HCT116 (cell line): Measurements from ENCODE around the gene TIMM29. TPM values are rescaled to one million over a fixed set of nuclear protein-coding genes. Genes with fewer than 3 reads are reported as not detected.

Source experiments
- ATAC-seq: fragments of 200-7000 bp; cut with Tn5 transposase; 2 replicates; pipeline ENCODE4 v1.9.1; 2020; ENCODE audit warnings: mild to moderate bottlenecking, moderate library complexity
- BruUV-seq: library from RNA; stranded (reverse); fragments of 400-500 nt; replicated peaks from 2 replicates; lab custom pipeline; 2021; lab: Mats Ljungman, UMichigan
- CTCF ChIA-PET: fragments of 300-600 bp; sonication (Branson Sonifier 250); formaldehyde crosslinking; loops from one replicate; lab custom pipeline; 2021; ENCODE audit warnings: antibody characterized with exemption; lab: Charles Lee
- POLR2A ChIA-PET: fragments of 300-600, 350-600 bp; sonication (Branson Sonifier 250); formaldehyde crosslinking; loops from one replicate; lab custom pipeline; 2021; ENCODE audit warnings: antibody characterized with exemption; lab: Charles Lee
- RAD21 ChIA-PET, 2 experiments: fragments of 300-600 bp; sonication (Branson Sonifier 250); formaldehyde crosslinking; loops; one replicate each; lab custom pipeline; 2023; ENCODE audit warnings: low total read pairs in 2 of 2; ENCODE audit not compliant: uncharacterized antibody in 2 of 2, unreplicated experiment in 2 of 2, low non-redundant PET in 1 of 2; lab: Charles Lee
- DNase-seq: peaks from one replicate; pipeline ENCODE4 v3.0.0-alpha.2; 2010; ENCODE audit warnings: low read depth, low spot score
- H2AFZ ChIP-seq: fragments of 200-600 bp; shearing (Covaris generic), sonication (generic); 2 replicates; pipeline ENCODE4 v1.6.1; 2017; ENCODE audit warnings: low read depth, mixed run types, mixed read lengths, antibody characterized with exemption, low read length; ENCODE audit not compliant: poor library complexity, severe bottlenecking
- H3K27ac ChIP-seq: 2 replicates; pipeline ENCODE4 v1.5.1; 2012; ENCODE audit warnings: low read depth, low read length
- H3K27me3 ChIP-seq: fragments of 200-600 bp; sonication (generic); 2 replicates; pipeline ENCODE4 v1.6.1; 2016; ENCODE audit warnings: mixed run types, low read length, mixed read lengths; ENCODE audit not compliant: insufficient read depth
- H3K36me3 ChIP-seq, 2 experiments: fragments of 200-500 bp in 1 of 2; fragments of 200-600 bp in 1 of 2; sonication (Bioruptor generic) in 1 of 2; sonication (generic) in 1 of 2; 2 replicates each; pipeline versions ENCODE4 v1.5.1 to v1.6.1; 2014 to 2016; ENCODE audit warnings: low read length in 2 of 2, inconsistent platforms in 1 of 2, mixed read lengths in 1 of 2, mixed run types in 1 of 2; ENCODE audit not compliant: insufficient read depth in 2 of 2, control insufficient read depth in 1 of 2
- H3K4me1 ChIP-seq, 2 experiments: fragments of 200-600 bp in 1 of 2; sonication (generic) in 1 of 2; 2 replicates each; pipeline versions ENCODE4 v1.5.1 to v1.6.1; 2012 to 2017; ENCODE audit warnings: low read length in 2 of 2, inconsistent platforms in 1 of 2, mild to moderate bottlenecking in 1 of 2, mixed read lengths in 1 of 2, mixed run types in 1 of 2, moderate library complexity in 1 of 2; ENCODE audit not compliant: insufficient read depth in 2 of 2, control insufficient read depth in 1 of 2
- H3K4me2 ChIP-seq: fragments of 200-600 bp; sonication (generic); 2 replicates; pipeline ENCODE4 v1.6.1; 2017; ENCODE audit warnings: mixed run types, low read length, mixed read lengths
- H3K4me3 ChIP-seq, 2 experiments: fragments of 200-600 bp in 1 of 2; sonication (generic) in 1 of 2; replicated peaks in 1 of 2; 2 replicates each; pipeline ENCODE4 v1.5.1; 2011 to 2016; ENCODE audit warnings: low read length in 2 of 2, control low read depth in 1 of 2, low read depth in 1 of 2, mild to moderate bottlenecking in 1 of 2, mixed read lengths in 1 of 2, mixed run types in 1 of 2
- H3K79me2 ChIP-seq: fragments of 200-600 bp; sonication (generic); 2 replicates; pipeline ENCODE4 v1.6.1; 2017; ENCODE audit warnings: mild to moderate bottlenecking, mixed run types, low read length, moderate library complexity, mixed read lengths; ENCODE audit not compliant: insufficient read depth
- H3K9ac ChIP-seq: fragments of 200-600 bp; sonication (generic); 2 replicates; pipeline ENCODE4 v1.6.1; 2016; ENCODE audit warnings: low read length, mixed read lengths
- H3K9me2 ChIP-seq: fragments of 200-600 bp; sonication (generic), shearing (Covaris generic); 2 replicates; pipeline ENCODE4 v1.6.1; 2017; ENCODE audit warnings: mixed run types, mild to moderate bottlenecking, moderate library complexity; ENCODE audit not compliant: insufficient read depth
- H3K9me3 ChIP-seq, 2 experiments: fragments of 200-500 bp in 1 of 2; fragments of 200-600 bp in 1 of 2; sonication (Bioruptor generic) in 1 of 2; sonication (generic) in 1 of 2; 2 replicates each; pipeline ENCODE4 v1.6.1; 2014 to 2017; ENCODE audit warnings: low read length in 2 of 2, mixed read lengths in 2 of 2, inconsistent platforms in 1 of 2, low read depth in 1 of 2, mild to moderate bottlenecking in 1 of 2, mixed run types in 1 of 2, moderate library complexity in 1 of 2; ENCODE audit not compliant: control insufficient read depth in 1 of 2, insufficient read depth in 1 of 2
- H4K20me1 ChIP-seq: fragments of 200-600 bp; sonication (generic), shearing (Covaris generic); 2 replicates; pipeline ENCODE4 v1.6.1; 2017; ENCODE audit warnings: mixed run types, mild to moderate bottlenecking, moderate library complexity; ENCODE audit not compliant: insufficient read depth
- CBX3 ChIP-seq: IDR thresholded peaks from 2 replicates; pipeline ENCODE4 v1.6.1; 2012; ENCODE audit warnings: low read depth
- EGR1 ChIP-seq: IDR thresholded peaks from 2 replicates; pipeline ENCODE4 v1.6.1; 2012; ENCODE audit warnings: low read depth
- ELF1 ChIP-seq: IDR thresholded peaks from 2 replicates; pipeline ENCODE4 v1.6.1; 2012; ENCODE audit warnings: low read depth, borderline replicate concordance
- EZH2 ChIP-seq: fragments of 200-600 bp; sonication (generic); IDR thresholded peaks from 2 replicates; pipeline ENCODE4 v1.6.1; 2017; ENCODE audit warnings: antibody characterized with exemption, mixed run types
- FOSL1 ChIP-seq: IDR thresholded peaks from 2 replicates; pipeline ENCODE4 v1.6.1; 2012; ENCODE audit warnings: low read depth
- POLR2A ChIP-seq: IDR thresholded peaks from 2 replicates; pipeline ENCODE4 v1.7.0; 2011; ENCODE audit warnings: borderline replicate concordance; ENCODE audit not compliant: insufficient read depth, insufficient read length; ENCODE audit errors: extremely low read depth
- POLR2AphosphoS5 ChIP-seq: IDR thresholded peaks from 2 replicates; pipeline ENCODE4 v1.6.1; 2011; ENCODE audit warnings: mild to moderate bottlenecking, low read depth, low read length, moderate library complexity
- RAD21 ChIP-seq: IDR thresholded peaks from 2 replicates; pipeline ENCODE4 v1.6.1; 2012; ENCODE audit warnings: low read depth, mild to moderate bottlenecking
- SIN3A ChIP-seq: IDR thresholded peaks from 2 replicates; pipeline ENCODE4 v1.6.1; 2012; ENCODE audit warnings: low read depth
- SP1 ChIP-seq: IDR thresholded peaks from 2 replicates; pipeline ENCODE4 v1.6.1; 2012; ENCODE audit warnings: low read depth
- SRF ChIP-seq: IDR thresholded peaks from 2 replicates; pipeline ENCODE4 v1.6.1; 2012; ENCODE audit warnings: low read depth
- TCF7L2 ChIP-seq: IDR thresholded peaks from 2 replicates; pipeline ENCODE4 v1.7.0; 2011; ENCODE audit warnings: borderline replicate concordance, inconsistent platforms; ENCODE audit not compliant: insufficient read depth, insufficient read length; ENCODE audit errors: extremely low read depth
- YY1 ChIP-seq: IDR thresholded peaks from 2 replicates; pipeline ENCODE4 v1.6.1; 2011; ENCODE audit warnings: low read length, low read depth, moderate library complexity, mild to moderate bottlenecking; ENCODE audit not compliant: insufficient replicate concordance; ENCODE audit errors: extremely low read depth
- ZNF274 ChIP-seq: fragments of 200-500 bp; sonication (Bioruptor generic); IDR thresholded peaks from 2 replicates; pipeline ENCODE4 v1.6.1; 2014; ENCODE audit warnings: mild to moderate bottlenecking, low read depth, low read length, inconsistent platforms
- intact Hi-C: fragments of 100-400 bp; cut with micrococcal nuclease; formaldehyde crosslinking; loops from 2 replicates; pipeline ENCODE4 v1.10.0; 2022
- total RNA-seq: library from RNA; stranded (reverse); gene quantifications from one replicate; pipeline ENCODE4 v1.2.1, GENCODE V29; 2021; ENCODE audit not compliant: unreplicated experiment
- TF ChIP-seq, protein P1 (sequence below): IDR thresholded peaks from 2 replicates; pipeline ENCODE4 v1.6.1; 2011; ENCODE audit warnings: mild to moderate bottlenecking, low read length, moderate library complexity; ENCODE audit not compliant: insufficient replicate concordance; ENCODE audit errors: extremely low read depth
- TF ChIP-seq, protein P2 (sequence below): IDR thresholded peaks from 2 replicates; pipeline ENCODE4 v1.6.1; 2012; ENCODE audit warnings: low read depth
- TF ChIP-seq, protein P3 (sequence below), 3 experiments: fragments of 200-600 bp in 1 of 3; sonication (generic) in 1 of 3; IDR thresholded peaks in 2 of 3; conservative IDR thresholded peaks in 1 of 3; 2 replicates each; pipeline ENCODE4 v1.5.1; 2012 to 2017; ENCODE audit warnings: low read depth in 2 of 3, low read length in 2 of 3, antibody characterized with exemption in 1 of 3, borderline replicate concordance in 1 of 3, control low read depth in 1 of 3, mild to moderate bottlenecking in 1 of 3, mixed read lengths in 1 of 3, mixed run types in 1 of 3, moderate library complexity in 1 of 3; ENCODE audit not compliant: insufficient read depth in 1 of 3
- TF ChIP-seq, protein P4 (sequence below): IDR thresholded peaks from 2 replicates; pipeline ENCODE4 v1.6.1; 2012

The TIMM29 gene
- total RNA-seq, 1 experiment from 2014 or later, result 20.3 TPM

DNA sequence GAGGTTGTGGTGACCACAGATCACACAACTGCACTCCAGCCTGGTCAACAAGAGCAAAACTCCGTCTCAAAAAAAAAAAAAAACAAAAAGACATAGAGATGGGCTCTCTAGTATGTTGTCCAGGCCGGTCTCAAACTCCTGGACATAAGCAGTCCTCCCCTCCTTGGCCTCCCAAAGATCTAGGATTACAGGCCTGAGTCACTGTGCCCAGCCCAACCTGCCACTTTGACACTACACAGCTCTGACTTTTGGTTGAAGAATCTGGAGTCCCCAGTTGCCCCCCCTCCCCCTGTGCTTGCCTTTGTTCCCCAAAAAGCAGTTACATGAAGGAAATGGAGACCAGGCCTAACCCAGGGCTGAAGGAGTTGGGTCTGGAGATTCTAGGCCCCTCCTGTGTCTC, 44.3 kb upstream of the TIMM29 start:
- no TSS peak for BruUV-seq
- Histone ChIP-seq H3K4me2 (peak overlapping the region; percentile 54), H3K9me3 (no peaks in the 10 kb centered on the region), H3K79me2 (peaks cover 97% of the 10 kb centered on the region), H3K4me1 (peaks cover 30 to 92% of the 10 kb centered on the region in 2 experiments), H3K4me3 (no peak overlapping the region), H3K36me3 (no peaks in the 10 kb centered on the region), H3K9ac (0 out of 2 replicates have a peak overlapping the region, but pooled peaks have one; percentile 23), H3K27me3 (no peaks in the 10 kb centered on the region), H3K27ac (0 out of 2 replicates have a peak overlapping the region, but pooled peaks have one; percentile 13), H3K9me2 (no peaks in the 10 kb centered on the region), H2AFZ (no peak overlapping the region), H4K20me1 (peaks cover 5% of the 10 kb centered on the region; the same call in 1 of the 2 replicates)
- ChIA-PET RAD21 (no interaction called here), CTCF (no interaction called here), POLR2A (no interaction called here)
- no peak for TF ChIP-seq EZH2
- TF ChIP-seq POLR2AphosphoS5, result no peak
- TF ChIP-seq, protein P1, sequence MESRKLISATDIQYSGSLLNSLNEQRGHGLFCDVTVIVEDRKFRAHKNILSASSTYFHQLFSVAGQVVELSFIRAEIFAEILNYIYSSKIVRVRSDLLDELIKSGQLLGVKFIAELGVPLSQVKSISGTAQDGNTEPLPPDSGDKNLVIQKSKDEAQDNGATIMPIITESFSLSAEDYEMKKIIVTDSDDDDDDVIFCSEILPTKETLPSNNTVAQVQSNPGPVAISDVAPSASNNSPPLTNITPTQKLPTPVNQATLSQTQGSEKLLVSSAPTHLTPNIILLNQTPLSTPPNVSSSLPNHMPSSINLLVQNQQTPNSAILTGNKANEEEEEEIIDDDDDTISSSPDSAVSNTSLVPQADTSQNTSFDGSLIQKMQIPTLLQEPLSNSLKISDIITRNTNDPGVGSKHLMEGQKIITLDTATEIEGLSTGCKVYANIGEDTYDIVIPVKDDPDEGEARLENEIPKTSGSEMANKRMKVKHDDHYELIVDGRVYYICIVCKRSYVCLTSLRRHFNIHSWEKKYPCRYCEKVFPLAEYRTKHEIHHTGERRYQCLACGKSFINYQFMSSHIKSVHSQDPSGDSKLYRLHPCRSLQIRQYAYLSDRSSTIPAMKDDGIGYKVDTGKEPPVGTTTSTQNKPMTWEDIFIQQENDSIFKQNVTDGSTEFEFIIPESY, result no peak
- TF ChIP-seq RAD21, result no peak
- TF ChIP-seq, protein P2, sequence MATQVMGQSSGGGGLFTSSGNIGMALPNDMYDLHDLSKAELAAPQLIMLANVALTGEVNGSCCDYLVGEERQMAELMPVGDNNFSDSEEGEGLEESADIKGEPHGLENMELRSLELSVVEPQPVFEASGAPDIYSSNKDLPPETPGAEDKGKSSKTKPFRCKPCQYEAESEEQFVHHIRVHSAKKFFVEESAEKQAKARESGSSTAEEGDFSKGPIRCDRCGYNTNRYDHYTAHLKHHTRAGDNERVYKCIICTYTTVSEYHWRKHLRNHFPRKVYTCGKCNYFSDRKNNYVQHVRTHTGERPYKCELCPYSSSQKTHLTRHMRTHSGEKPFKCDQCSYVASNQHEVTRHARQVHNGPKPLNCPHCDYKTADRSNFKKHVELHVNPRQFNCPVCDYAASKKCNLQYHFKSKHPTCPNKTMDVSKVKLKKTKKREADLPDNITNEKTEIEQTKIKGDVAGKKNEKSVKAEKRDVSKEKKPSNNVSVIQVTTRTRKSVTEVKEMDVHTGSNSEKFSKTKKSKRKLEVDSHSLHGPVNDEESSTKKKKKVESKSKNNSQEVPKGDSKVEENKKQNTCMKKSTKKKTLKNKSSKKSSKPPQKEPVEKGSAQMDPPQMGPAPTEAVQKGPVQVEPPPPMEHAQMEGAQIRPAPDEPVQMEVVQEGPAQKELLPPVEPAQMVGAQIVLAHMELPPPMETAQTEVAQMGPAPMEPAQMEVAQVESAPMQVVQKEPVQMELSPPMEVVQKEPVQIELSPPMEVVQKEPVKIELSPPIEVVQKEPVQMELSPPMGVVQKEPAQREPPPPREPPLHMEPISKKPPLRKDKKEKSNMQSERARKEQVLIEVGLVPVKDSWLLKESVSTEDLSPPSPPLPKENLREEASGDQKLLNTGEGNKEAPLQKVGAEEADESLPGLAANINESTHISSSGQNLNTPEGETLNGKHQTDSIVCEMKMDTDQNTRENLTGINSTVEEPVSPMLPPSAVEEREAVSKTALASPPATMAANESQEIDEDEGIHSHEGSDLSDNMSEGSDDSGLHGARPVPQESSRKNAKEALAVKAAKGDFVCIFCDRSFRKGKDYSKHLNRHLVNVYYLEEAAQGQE, result no peak
- TF ChIP-seq EGR1, result no peak
- TF ChIP-seq, protein P3, sequence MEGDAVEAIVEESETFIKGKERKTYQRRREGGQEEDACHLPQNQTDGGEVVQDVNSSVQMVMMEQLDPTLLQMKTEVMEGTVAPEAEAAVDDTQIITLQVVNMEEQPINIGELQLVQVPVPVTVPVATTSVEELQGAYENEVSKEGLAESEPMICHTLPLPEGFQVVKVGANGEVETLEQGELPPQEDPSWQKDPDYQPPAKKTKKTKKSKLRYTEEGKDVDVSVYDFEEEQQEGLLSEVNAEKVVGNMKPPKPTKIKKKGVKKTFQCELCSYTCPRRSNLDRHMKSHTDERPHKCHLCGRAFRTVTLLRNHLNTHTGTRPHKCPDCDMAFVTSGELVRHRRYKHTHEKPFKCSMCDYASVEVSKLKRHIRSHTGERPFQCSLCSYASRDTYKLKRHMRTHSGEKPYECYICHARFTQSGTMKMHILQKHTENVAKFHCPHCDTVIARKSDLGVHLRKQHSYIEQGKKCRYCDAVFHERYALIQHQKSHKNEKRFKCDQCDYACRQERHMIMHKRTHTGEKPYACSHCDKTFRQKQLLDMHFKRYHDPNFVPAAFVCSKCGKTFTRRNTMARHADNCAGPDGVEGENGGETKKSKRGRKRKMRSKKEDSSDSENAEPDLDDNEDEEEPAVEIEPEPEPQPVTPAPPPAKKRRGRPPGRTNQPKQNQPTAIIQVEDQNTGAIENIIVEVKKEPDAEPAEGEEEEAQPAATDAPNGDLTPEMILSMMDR (IDR thresholded peaks at IDR 0.05 in 2 of 3, conservative IDR thresholded peaks at IDR 0.05 in 1 of 3; ENCODE audit: borderline replicate concordance in 1 of 3, insufficient read depth in 1 of 3, low read depth in 2 of 3, low read length in 2 of 3), result no peak
- no peak for TF ChIP-seq TCF7L2
- no peak for TF ChIP-seq ELF1
- no peak for TF ChIP-seq CBX3
- no peak for TF ChIP-seq ZNF274
- TF ChIP-seq SRF, result no peak
- TF ChIP-seq, protein P4, sequence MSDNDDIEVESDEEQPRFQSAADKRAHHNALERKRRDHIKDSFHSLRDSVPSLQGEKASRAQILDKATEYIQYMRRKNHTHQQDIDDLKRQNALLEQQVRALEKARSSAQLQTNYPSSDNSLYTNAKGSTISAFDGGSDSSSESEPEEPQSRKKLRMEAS, result no peak
- TF ChIP-seq FOSL1, result no peak
- TF ChIP-seq POLR2A, result no peak
- no peak for TF ChIP-seq SP1
- no peak for TF ChIP-seq SIN3A
- TF ChIP-seq YY1, result no peak
- DNase-seq (peak; percentile 13), ATAC-seq (peak; percentile 57)
- intact Hi-C loops, result no loop called here
